GM21717 (cell line): ENCODE measurements around the gene B4GALNT4.
A peak's percentile ranks its signal among the peaks of the same experiment; 100 is the strongest.
"Not testable (repeated sequence)": the region's sequence is repeated elsewhere in the genome, so short reads cannot be mapped to it uniquely, and the experiment has no call there.

Experiments used
- ATAC-seq: cut with Tn5 transposase; IDR thresholded peaks from one replicate; pipeline ENCODE4 v1.9.1; 2021; ENCODE audit warnings: mild to moderate bottlenecking, moderate library complexity; ENCODE audit not compliant: unreplicated experiment

Gene B4GALNT4

GRCh38 chr11:334264-334994 is 34.9 kb upstream of the B4GALNT4 start:
- ATAC-seq = no peak

- ATAC-seq = no peak
Measured at GRCh38 chr11:335779-336658, 33.3 kb upstream of the B4GALNT4 start.

GRCh38 chr11:336659-337198 is 32.6 kb upstream of the B4GALNT4 start:
- ATAC-seq = no peak

- no peak for ATAC-seq
Measured at GRCh38 chr11:337711-338110, 31.6 kb upstream of the B4GALNT4 start.

- no peak for ATAC-seq
Measured at GRCh38 chr11:339963-340362, 29.3 kb upstream of the B4GALNT4 start.

GRCh38 chr11:340539-341512 is 28.5 kb upstream of the B4GALNT4 start:
- no peak for ATAC-seq

- ATAC-seq = no peak
Measured at GRCh38 chr11:342328-342727, 27.0 kb upstream of the B4GALNT4 start.

GRCh38 chr11:344836-345578 is 24.3 kb upstream of the B4GALNT4 start:
- ATAC-seq = no peak

GRCh38 chr11:346529-346928 is 22.8 kb upstream of the B4GALNT4 start:
- ATAC-seq = no peak

GRCh38 chr11:349270-349954 is 19.9 kb upstream of the B4GALNT4 start:
- ATAC-seq = not testable (repeated sequence)

GRCh38 chr11:350033-350722 is 19.1 kb upstream of the B4GALNT4 start:
- ATAC-seq = not testable (repeated sequence)

GRCh38 chr11:350723-351255 is 18.5 kb upstream of the B4GALNT4 start:
- no peak for ATAC-seq

GRCh38 chr11:351411-351810 is 17.9 kb upstream of the B4GALNT4 start:
- no peak for ATAC-seq

- no peak for ATAC-seq
Measured at GRCh38 chr11:352456-353031, 16.8 kb upstream of the B4GALNT4 start.

GRCh38 chr11:353179-353873 is 16.0 kb upstream of the B4GALNT4 start:
- no peak for ATAC-seq

GRCh38 chr11:355581-356458 is 13.5 kb upstream of the B4GALNT4 start:
- peak; percentile 58 for ATAC-seq

- no peak for ATAC-seq
Measured at GRCh38 chr11:356610-357009, 12.7 kb upstream of the B4GALNT4 start.
